ENCODE results near the gene ANXA11.
"Not testable (repeated sequence)": the region's sequence is repeated elsewhere in the genome, so short reads cannot be mapped to it uniquely, and the experiment has no call there.

The ANXA11 gene

DNA sequence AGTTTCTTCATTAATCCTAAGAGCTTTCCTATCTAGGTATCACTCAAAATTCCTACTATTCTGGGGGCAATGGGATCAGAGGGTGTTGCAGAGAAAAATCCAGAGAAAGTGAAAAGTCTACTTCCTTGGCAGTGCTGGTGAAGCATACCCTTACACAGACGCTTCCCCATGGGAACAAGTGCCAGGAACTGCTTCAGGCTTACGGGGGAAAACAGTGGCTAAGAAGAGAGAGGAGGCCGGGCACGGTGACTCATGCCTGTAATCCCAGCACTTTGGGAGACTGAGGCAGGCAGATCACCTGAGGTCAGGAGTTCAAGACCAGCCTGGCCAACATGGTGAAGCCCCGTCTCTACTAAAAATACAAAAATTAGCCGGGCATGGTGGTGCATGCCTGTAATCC is 2.8 kb downstream of the ANXA11 start:
- peak overlapping the region; percentile 88 for H3K4me3 Mint-ChIP-seq
- H3K27ac Mint-ChIP-seq: peak overlapping the region; percentile 98
- peaks cover 72% of the 10 kb centered on the region for H3K4me1 Mint-ChIP-seq (ENCODE audit: low read depth)
- intact Hi-C loops (cut with micrococcal nuclease): loop anchor here (2.0 to 5.0 kb wide), 2 partner anchors 16 to 35 kb away; no protein-coding TSS in a partner anchor
- not testable (repeated sequence) for H3K9me3 Mint-ChIP-seq, H3K27me3 Mint-ChIP-seq
- H3K36me3 Mint-ChIP-seq (ENCODE audit: low read depth): peaks cover 36% of the 10 kb centered on the region

DNA sequence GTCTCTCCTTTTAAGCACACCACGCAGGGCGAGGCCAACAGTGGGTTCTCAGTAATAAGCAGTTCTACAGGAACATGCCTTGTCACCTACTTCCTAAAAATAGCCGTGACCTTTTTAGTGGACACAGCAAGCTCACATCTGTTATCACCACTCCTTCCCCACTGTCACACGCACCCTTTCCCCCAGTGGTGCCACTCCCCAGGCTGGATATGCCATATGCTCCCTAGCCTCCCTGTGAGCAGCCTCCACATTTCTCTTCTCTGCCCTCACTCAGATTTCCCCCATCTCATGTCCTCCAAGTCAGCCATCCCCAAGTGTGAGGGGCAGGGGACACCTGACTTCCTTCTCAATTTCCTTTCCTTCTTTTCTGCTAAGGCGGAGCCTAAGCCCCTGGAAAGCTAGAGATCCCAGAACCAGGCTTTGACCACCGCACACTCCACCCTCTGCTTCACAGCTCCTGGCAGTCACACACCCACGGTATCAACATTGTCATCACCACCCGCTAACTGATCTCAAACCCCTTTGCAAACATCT is 3.7 kb downstream of the ANXA11 start:
- Mint-ChIP-seq H3K36me3 (ENCODE audit: low read depth) (peaks cover 41% of the 10 kb centered on the region), H3K27ac (peak overlapping the region; percentile 98), H3K4me1 (ENCODE audit: low read depth) (peaks cover 80% of the 10 kb centered on the region), H3K4me3 (peak overlapping the region; percentile 88), H3K9me3 (no peaks in the 10 kb centered on the region), H3K27me3 (no peaks in the 10 kb centered on the region)
- intact Hi-C loops (cut with micrococcal nuclease): loop anchor here (2.0 to 5.0 kb wide), 2 partner anchors 15 to 34 kb away; no protein-coding TSS in a partner anchor

DNA sequence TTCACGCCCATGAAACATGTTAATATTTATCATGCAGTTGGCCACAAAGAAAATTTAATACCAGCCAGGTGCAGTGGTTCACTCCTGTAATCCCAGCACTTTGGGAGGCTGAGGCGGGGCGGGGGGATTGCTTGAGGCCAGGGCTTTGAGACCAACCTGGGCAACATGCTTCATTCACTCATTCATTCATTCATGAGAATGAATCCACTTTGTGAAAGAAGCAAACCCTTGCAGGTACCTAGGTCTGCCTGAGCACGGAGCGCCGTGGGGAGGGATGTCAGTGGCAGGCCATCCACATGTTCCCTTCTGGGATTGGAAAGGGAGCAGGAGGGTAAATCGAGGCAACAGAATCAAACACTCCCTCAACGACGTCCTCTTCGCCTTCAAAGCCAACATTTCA is 4.7 kb downstream of the ANXA11 start:
- Mint-ChIP-seq H3K4me3 (peak overlapping the region; percentile 88), H3K27ac (peak overlapping the region; percentile 98), H3K9me3 (no peaks in the 10 kb centered on the region), H3K36me3 (ENCODE audit: low read depth) (peaks cover 50% of the 10 kb centered on the region), H3K27me3 (no peaks in the 10 kb centered on the region), H3K4me1 (ENCODE audit: low read depth) (peaks cover 85% of the 10 kb centered on the region)
- intact Hi-C loops (cut with micrococcal nuclease): loop anchor here (5.0 kb wide), 1 partner anchor 33 kb away; no protein-coding TSS in a partner anchor

DNA sequence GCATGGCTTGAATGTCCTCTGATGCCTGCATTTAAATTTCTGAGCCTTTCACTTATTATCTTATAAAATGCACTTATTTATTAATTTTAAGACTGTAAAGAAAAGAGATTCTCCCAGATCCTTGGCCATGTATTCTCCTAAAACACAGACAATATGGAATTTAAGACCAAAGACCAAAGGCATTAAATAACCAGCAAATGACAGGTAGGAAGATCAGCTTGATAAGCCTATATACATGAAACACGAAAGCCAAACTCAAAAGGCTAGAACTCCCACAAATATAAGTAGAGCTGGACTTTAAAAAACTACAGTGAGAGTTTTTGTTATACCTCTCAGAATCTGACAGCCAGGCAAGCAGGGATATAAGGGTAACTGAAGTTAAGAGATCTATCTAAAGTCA is 5.1 kb downstream of the ANXA11 start:
- Mint-ChIP-seq H3K9me3 (no peaks in the 10 kb centered on the region), H3K4me1 (ENCODE audit: low read depth) (peaks cover 87% of the 10 kb centered on the region), H3K27ac (peak overlapping the region; percentile 98), H3K27me3 (no peaks in the 10 kb centered on the region), H3K4me3 (no peak overlapping the region), H3K36me3 (ENCODE audit: low read depth) (peaks cover 50% of the 10 kb centered on the region)
- intact Hi-C loops (cut with micrococcal nuclease): loop anchor here (5.0 kb wide), 1 partner anchor 33 kb away; no protein-coding TSS in a partner anchor

DNA sequence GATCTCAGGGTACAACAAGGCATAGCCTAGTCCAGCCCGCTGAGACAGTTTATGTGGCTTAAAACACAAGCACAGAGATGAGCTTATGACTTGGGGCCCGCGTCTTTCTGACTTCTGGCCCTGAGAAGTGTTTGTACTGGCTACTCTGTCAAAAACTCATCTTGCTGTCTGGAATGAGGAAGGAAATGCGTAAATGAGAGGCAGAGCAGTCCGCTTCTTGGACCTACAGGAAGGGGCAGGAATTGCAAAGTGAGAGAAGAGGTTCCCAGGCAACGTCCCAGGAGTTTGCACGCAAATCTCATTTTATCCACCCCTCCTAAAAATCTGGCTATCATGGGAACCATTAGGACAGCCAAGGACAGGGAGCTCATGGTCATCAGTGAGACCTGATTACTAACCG is 5.5 kb downstream of the ANXA11 start:
- intact Hi-C loops (cut with micrococcal nuclease): loop anchor here (5.0 kb wide), 1 partner anchor 33 kb away; no protein-coding TSS in a partner anchor
- H3K27ac Mint-ChIP-seq: peak overlapping the region; percentile 98

DNA sequence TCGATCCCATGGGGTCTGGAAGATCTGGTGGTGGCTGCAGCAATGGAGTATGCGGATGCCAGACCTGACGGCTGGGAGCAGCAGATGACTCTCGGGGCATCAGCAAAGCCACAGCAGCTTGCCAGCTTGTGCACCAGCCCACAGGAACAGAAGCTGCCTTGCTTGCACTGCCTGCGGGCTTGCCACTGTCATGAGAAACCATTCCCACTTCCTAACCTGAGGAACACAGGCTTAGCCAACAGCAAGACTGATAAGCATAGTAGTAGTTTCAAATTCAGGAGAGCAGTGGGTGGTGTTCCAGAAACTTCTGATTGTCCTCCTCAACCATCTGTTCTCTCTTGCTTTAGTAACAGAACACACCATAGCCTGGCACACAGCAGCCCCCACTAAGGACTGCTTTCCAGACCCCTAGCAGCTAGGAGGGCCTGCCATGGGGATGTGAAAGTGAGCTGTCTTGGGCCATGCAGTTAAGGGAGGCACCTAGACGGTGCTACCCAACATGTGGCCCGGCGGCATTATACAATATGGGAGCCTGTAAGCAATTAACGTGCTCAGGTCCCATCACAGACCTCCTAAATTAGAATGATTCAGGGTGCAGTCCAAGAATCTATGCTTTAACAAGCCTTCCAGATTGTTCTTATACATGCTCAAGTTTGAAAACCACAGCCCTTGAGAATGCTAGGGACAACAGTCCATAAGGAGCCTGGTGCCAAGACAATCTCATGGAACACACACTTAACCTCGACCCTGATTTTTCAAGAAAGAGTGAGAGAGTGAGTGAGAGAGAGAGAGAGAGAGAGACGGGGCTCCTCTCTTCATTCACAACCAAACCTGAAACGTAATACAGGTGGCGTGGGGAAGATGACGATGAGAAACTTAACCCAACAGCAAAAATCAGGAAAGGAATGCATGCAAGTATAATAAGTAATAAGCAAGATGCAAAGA is 7.1 kb downstream of the ANXA11 start:
- peaks cover 95% of the 10 kb centered on the region for H3K4me1 Mint-ChIP-seq (ENCODE audit: low read depth)
- H3K27me3 Mint-ChIP-seq: no peaks in the 10 kb centered on the region
- H3K4me3 Mint-ChIP-seq: peak overlapping the region; percentile 39
- H3K27ac Mint-ChIP-seq: peak overlapping the region; percentile 98
- H3K36me3 Mint-ChIP-seq (ENCODE audit: low read depth): peaks cover 50% of the 10 kb centered on the region
- H3K9me3 Mint-ChIP-seq: no peaks in the 10 kb centered on the region
- intact Hi-C loops (cut with micrococcal nuclease): no loop called here

More for the DNA sequence above, 5.5 kb downstream of the ANXA11 start:
- Mint-ChIP-seq H3K9me3 (no peaks in the 10 kb centered on the region), H3K4me1 (ENCODE audit: low read depth) (peaks cover 91% of the 10 kb centered on the region), H3K4me3 (peak overlapping the region; percentile 23), H3K27me3 (no peaks in the 10 kb centered on the region), H3K36me3 (ENCODE audit: low read depth) (peaks cover 55% of the 10 kb centered on the region)

DNA sequence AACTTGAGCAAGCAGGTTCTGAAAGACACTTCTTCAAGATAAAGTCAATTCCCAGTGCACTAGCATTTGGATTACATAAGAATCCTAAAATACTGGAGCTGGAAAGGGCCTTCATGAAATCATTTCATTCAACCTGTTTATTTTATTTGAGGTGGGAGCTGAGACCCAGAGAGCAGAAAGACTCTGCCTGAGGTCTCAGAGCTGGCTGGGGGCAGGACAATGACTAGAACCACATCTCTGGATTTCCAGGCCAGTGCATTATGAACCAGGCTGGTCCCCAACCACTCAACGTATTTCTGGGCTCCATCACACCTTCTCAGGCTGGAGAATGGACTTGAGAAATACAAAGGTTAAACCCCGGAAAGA is 8.4 kb downstream of the ANXA11 start:
- no peak overlapping the region for H3K4me3 Mint-ChIP-seq
- intact Hi-C loops (cut with micrococcal nuclease): no loop called here
- no peaks in the 10 kb centered on the region for H3K27me3 Mint-ChIP-seq
- peaks cover 93% of the 10 kb centered on the region for H3K4me1 Mint-ChIP-seq (ENCODE audit: low read depth)
- peaks cover 61% of the 10 kb centered on the region for H3K36me3 Mint-ChIP-seq (ENCODE audit: low read depth)
- H3K27ac Mint-ChIP-seq: peak overlapping the region; percentile 98
- no peaks in the 10 kb centered on the region for H3K9me3 Mint-ChIP-seq

DNA sequence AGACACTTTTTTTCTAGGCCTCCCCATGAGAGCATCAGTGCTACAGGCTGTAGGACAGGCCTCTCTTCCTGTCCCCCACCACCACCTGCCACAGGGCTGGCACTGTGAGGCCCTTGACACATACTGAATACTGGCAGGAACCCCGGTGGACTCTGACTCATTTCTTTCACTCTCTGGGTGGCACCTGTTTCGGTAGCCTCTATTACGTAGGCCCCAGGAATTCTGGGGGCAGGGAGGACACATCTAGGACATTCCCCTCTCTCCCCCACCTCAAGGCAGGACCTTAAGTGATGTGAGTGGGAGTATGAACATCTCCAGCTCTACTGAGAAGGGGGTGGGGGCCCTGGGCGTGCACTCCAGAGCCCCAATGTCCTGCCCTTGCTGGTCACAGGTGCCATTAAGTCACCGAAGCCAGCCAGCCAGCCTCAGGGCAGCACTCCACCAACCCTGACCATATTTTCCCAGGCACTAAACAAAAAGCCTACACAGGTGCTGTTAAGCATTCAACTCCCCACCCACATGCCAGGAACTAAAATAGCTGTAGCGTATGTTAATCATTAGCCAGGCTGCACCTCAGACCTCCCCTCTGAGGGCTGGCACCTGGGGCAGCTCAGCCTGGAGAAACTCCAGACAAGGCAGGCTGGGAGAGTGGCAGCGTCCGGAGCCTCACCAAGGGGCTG is 8.9 kb downstream of the ANXA11 start:
- Mint-ChIP-seq H3K4me3 (no peak overlapping the region), H3K36me3 (ENCODE audit: low read depth) (peaks cover 63% of the 10 kb centered on the region), H3K9me3 (no peaks in the 10 kb centered on the region), H3K4me1 (ENCODE audit: low read depth) (peaks cover 93% of the 10 kb centered on the region), H3K27me3 (no peaks in the 10 kb centered on the region), H3K27ac (peak overlapping the region; percentile 98)
- intact Hi-C loops (cut with micrococcal nuclease): no loop called here

DNA sequence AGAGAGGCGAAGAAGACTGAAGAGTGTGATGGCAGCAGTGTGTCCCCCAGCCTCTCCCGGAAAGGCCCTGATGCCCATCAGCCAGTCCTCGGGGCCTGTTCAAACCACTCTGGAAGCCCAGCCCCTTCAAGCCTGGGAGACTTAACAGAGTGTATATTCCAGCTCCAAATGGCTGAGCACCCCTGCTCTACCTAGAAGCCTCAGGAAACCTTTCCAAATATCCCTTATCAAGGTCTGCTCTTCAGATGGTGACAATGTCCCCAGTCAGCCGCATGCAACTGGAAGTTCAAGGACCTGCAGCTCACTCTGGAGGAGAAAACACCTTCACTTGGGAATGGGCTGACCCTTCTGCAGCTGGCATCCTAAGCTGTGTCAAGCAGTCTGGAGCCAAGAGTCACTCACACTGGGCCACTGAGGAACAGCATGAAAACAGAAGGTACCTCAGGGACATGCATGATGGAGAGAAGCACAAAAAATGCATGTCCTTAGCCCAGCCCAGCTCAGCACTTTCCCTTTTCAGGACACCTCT is 10.2 kb downstream of the ANXA11 start:
- peak overlapping the region; percentile 98 for H3K27ac Mint-ChIP-seq

DNA sequence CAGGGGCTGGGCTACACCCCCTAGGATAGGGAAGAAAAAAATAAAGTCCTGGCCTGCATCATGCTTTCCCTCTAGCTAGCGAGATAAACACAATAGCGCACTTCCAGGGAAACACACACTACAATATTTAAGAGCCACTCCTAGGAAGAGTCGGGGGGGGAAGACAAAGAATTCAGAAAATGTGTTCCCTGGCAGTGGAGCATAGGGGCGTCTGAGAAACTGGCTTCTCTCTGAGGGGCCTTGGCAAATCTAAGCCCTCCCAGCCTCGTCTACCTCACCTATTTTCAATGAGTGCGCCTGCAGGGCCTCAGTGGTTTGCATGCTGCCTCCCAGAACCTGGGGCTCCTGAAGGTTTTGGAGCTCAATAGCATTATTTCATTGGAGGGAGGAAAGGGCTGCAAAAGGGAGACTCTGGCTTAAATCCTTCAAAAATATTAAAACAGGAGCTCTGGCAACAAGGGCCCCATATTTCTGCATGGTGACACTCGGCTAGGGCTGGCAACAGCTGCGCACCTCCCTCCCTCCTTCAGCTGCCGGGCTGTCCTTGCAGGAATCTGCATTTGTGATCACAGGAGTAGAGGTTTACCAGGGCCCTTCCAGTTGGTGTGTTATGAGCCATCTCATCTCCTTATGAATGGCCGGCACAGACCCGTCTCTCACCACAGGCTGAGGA is 10.8 kb downstream of the ANXA11 start:
- Mint-ChIP-seq H3K27me3 (no peaks in the 10 kb centered on the region), H3K4me1 (ENCODE audit: low read depth) (peaks cover 85% of the 10 kb centered on the region), H3K4me3 (no peak overlapping the region), H3K36me3 (ENCODE audit: low read depth) (peaks cover 58% of the 10 kb centered on the region), H3K27ac (peak overlapping the region; percentile 98), H3K9me3 (no peaks in the 10 kb centered on the region)
- intact Hi-C loops (cut with micrococcal nuclease): no loop called here

More for the DNA sequence above, 10.2 kb downstream of the ANXA11 start:
- H3K9me3 Mint-ChIP-seq: no peaks in the 10 kb centered on the region
- H3K36me3 Mint-ChIP-seq (ENCODE audit: low read depth): peaks cover 58% of the 10 kb centered on the region
- H3K27me3 Mint-ChIP-seq: no peaks in the 10 kb centered on the region
- H3K4me3 Mint-ChIP-seq: no peak overlapping the region
- intact Hi-C loops (cut with micrococcal nuclease): no loop called here
- peaks cover 83% of the 10 kb centered on the region for H3K4me1 Mint-ChIP-seq (ENCODE audit: low read depth)

DNA sequence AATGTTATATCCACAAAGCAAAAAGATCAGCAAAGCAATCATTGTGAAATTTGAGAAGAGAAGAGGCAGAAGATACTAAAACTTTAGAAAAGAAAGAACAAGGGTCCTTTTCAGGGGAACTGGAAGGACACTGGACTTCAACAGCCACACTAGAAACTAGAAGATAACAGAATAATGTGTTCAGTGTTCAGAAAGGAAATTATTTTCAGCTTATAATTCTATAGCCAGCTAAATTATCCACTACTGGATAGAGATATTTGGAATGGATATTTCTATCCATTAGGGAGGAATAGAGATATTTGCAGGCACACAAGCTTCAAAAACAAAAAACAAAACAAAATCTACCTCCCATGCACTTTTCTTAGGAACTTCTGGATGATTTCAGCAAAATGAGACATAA is 12.8 kb downstream of the ANXA11 start:
- no peaks in the 10 kb centered on the region for H3K27me3 Mint-ChIP-seq
- H3K36me3 Mint-ChIP-seq (ENCODE audit: low read depth): peaks cover 51% of the 10 kb centered on the region
- intact Hi-C loops (cut with micrococcal nuclease): no loop called here
- no peak overlapping the region for H3K4me3 Mint-ChIP-seq
- H3K4me1 Mint-ChIP-seq (ENCODE audit: low read depth): peaks cover 88% of the 10 kb centered on the region
- H3K9me3 Mint-ChIP-seq: no peaks in the 10 kb centered on the region
- peak overlapping the region; percentile 65 for H3K27ac Mint-ChIP-seq

DNA sequence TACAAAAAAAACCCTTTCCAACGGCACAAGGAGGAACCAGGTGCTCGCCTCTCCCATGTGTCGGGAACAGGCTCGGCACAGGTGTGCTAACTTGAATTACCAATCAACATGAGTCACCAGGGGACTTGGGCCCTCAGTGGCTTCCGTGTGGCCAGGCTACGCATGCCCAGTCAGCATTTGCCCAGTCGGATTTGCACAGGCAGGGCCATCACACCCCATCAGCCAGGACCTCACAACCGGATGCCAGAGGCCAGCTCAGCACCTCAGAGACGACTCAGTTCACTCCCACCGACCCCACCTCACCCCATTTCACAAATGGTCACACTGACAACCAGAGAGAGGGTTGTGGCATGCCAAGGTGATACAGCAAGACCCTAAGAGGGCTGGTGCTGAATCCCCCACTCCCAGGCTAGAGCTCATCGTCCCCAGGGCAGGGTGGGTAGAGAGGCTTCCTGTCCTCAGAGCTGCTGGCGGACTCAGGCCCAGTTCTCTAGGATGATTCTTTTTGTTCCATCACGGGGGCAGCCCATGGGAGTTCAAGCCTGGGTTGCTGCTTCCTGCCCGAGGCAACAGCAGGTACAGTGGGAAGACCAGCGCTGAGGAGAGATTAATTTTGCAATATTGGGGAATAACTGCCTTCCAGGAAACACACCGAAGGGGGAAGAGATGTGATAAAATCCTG is 13.6 kb downstream of the ANXA11 start:
- intact Hi-C loops (cut with micrococcal nuclease): no loop called here
- Mint-ChIP-seq H3K4me3 (no peak overlapping the region), H3K36me3 (ENCODE audit: low read depth) (peaks cover 47% of the 10 kb centered on the region), H3K9me3 (no peaks in the 10 kb centered on the region), H3K27me3 (no peaks in the 10 kb centered on the region), H3K4me1 (ENCODE audit: low read depth) (peaks cover 88% of the 10 kb centered on the region), H3K27ac (peak overlapping the region; percentile 65)

DNA sequence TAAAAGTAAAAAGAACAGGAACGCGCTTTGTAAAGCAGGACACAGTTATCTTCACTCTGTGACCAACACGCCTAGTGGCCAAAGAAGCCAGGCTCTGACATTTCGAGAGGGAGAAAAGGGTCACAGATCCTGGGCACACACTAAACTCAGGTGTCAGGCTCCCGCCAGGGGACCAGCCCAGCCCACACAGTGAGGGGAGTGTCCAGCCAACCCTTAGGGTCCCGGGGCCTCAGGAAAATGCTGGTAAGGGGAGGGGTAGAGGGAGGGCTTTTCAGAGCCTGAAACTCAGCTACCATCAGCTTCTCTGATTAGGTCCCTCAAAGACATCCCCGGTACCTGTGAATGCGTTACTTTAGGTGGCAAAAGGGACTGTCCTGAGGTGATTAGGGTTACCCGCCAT is 16.6 kb downstream of the ANXA11 start:
- Mint-ChIP-seq H3K9me3 (no peaks in the 10 kb centered on the region), H3K4me1 (ENCODE audit: low read depth) (peaks cover 86% of the 10 kb centered on the region), H3K36me3 (ENCODE audit: low read depth) (peaks cover 42% of the 10 kb centered on the region), H3K27me3 (no peaks in the 10 kb centered on the region), H3K27ac (peak overlapping the region; percentile 78), H3K4me3 (no peak overlapping the region)
- intact Hi-C loops (cut with micrococcal nuclease): no loop called here
